ENCODE measurements around the gene CFAP46. TPM values are rescaled to one million over a fixed set of nuclear protein-coding genes. Genes with fewer than 3 reads are reported as not detected.

CFAP46 gene
- total and polyA plus RNA-seq, 4 donors, result 3.1 to 18.8 (median 7.1) TPM

GRCh38 chr10:132982301-132982989 lies 40.1 kb upstream of the CFAP46 start:
- no peak overlapping the region for H3K4me3 ChIP-seq
- no peaks in the 10 kb centered on the region for H3K4me1 ChIP-seq (ENCODE audit: control insufficient read depth in 5 of 5, insufficient read depth in 5 of 5, low read length in 5 of 5)
- ATAC-seq (ENCODE audit: insufficient read depth, low FRiP score), result no peak
- peak in 2 of 3 donors; percentile 22 to 26 for DNase-seq
- H3K36me3 ChIP-seq (ENCODE audit: control insufficient read depth in 4 of 4, insufficient read depth in 4 of 4, low read length in 4 of 4), result no peaks in the 10 kb centered on the region
- H3K27me3 ChIP-seq (ENCODE audit: control insufficient read depth in 3 of 3, insufficient read depth in 3 of 3, low read length in 2 of 3), result peaks cover 0 to 12% (median 3%) of the 10 kb centered on the region in 3 donors
- no peak for TF ChIP-seq CTCF (IDR thresholded peaks at IDR 0.05; ENCODE audit: control extremely low read depth, extremely low read depth)
- 75 to 77% methylated on average over 33 to 34 of the region's 36 CpGs for WGBS, 2 donors
- peaks cover 0 to 6% (median 0%) of the 10 kb centered on the region in 4 donors for H3K9me3 ChIP-seq (ENCODE audit: control insufficient read depth in 4 of 4, insufficient read depth in 3 of 4, low read length in 3 of 4)
- H3K9ac ChIP-seq (ENCODE audit: insufficient read depth in 1 of 2, low read length in 2 of 2), result no peak overlapping the region
- H3K27ac ChIP-seq (ENCODE audit: low read depth in 1 of 2, low read length in 1 of 2), result no peak overlapping the region

GRCh38 chr10:132981746-132982145 lies 39.4 kb upstream of the CFAP46 start:
- WGBS, 2 donors, result 79 to 81% methylated on average over 21 of the region's 21 CpGs
- TF ChIP-seq CTCF (IDR thresholded peaks at IDR 0.05; ENCODE audit: control extremely low read depth, extremely low read depth), result no peak
- peaks cover 0 to 6% (median 0%) of the 10 kb centered on the region in 4 donors for H3K9me3 ChIP-seq (ENCODE audit: control insufficient read depth in 4 of 4, insufficient read depth in 3 of 4, low read length in 3 of 4)

GRCh38 chr10:132981173-132981555 lies 38.8 kb upstream of the CFAP46 start:
- peaks cover 0 to 16% (median 0%) of the 10 kb centered on the region in 3 donors for H3K27me3 ChIP-seq (ENCODE audit: control insufficient read depth in 3 of 3, insufficient read depth in 3 of 3, low read length in 2 of 3)

More at GRCh38 chr10:132981746-132982145, 39.4 kb upstream of the CFAP46 start:
- H3K9ac ChIP-seq (ENCODE audit: insufficient read depth in 1 of 2, low read length in 2 of 2), result no peak overlapping the region
- DNase-seq (no peak), ATAC-seq (ENCODE audit: insufficient read depth, low FRiP score) (no peak)
- H3K4me1 ChIP-seq (ENCODE audit: control insufficient read depth in 5 of 5, insufficient read depth in 5 of 5, low read length in 5 of 5), result no peaks in the 10 kb centered on the region
- H3K27ac ChIP-seq (ENCODE audit: low read depth in 1 of 2, low read length in 1 of 2), result no peak overlapping the region
- H3K27me3 ChIP-seq (ENCODE audit: control insufficient read depth in 3 of 3, insufficient read depth in 3 of 3, low read length in 2 of 3), result peaks cover 0 to 16% (median under 1%) of the 10 kb centered on the region in 3 donors
- no peaks in the 10 kb centered on the region for H3K36me3 ChIP-seq (ENCODE audit: control insufficient read depth in 4 of 4, insufficient read depth in 4 of 4, low read length in 4 of 4)
- no peak overlapping the region for H3K4me3 ChIP-seq

More at GRCh38 chr10:132981173-132981555, 38.8 kb upstream of the CFAP46 start:
- DNase-seq, result no peak
- Histone ChIP-seq H3K27ac (ENCODE audit: low read depth in 1 of 2, low read length in 1 of 2) (no peak overlapping the region), H3K36me3 (ENCODE audit: control insufficient read depth in 4 of 4, insufficient read depth in 4 of 4, low read length in 4 of 4) (no peaks in the 10 kb centered on the region), H3K9me3 (ENCODE audit: control insufficient read depth in 4 of 4, insufficient read depth in 3 of 4, low read length in 3 of 4) (peaks cover 0 to 6% (median 0%) of the 10 kb centered on the region in 4 donors), H3K4me1 (ENCODE audit: control insufficient read depth in 5 of 5, insufficient read depth in 5 of 5, low read length in 5 of 5) (no peaks in the 10 kb centered on the region), H3K9ac (ENCODE audit: insufficient read depth in 1 of 2, low read length in 2 of 2) (no peak overlapping the region), H3K4me3 (no peak overlapping the region)
- TF ChIP-seq CTCF (IDR thresholded peaks at IDR 0.05; ENCODE audit: control extremely low read depth, extremely low read depth), result no peak
- ATAC-seq (ENCODE audit: insufficient read depth, low FRiP score), result peak; percentile 41
- 72 to 75% methylated on average over 15 to 17 of the region's 17 CpGs for WGBS, 2 donors

Measured in lung (tissue), 12 donors.